ENCODE results near the gene ANKRD27. TPM values are rescaled to one million over a fixed set of nuclear protein-coding genes. Genes with fewer than 3 reads are reported as not detected.
A peak's percentile ranks its signal among the peaks of the same experiment; 100 is the strongest.

The ANKRD27 gene
- total RNA-seq (30.5 and 32.6 TPM in 2 replicates), polyA plus RNA-seq (20.9 and 24.3 TPM in 2 replicates)

- WGBS (ENCODE audit: low lambda C conversion rate, missing lambda C conversion rate), result 2% methylated on average over 48 of the region's 75 CpGs
- Histone ChIP-seq H4K20me1 (ENCODE audit: insufficient read depth, poor library complexity, severe bottlenecking) (peaks cover 12% of the 10 kb centered on the region), H3K4me3 (peak within 1 kb of the TSS; percentile 94), H3K27me3 (peaks cover 9% of the 10 kb centered on the region), H3K4me2 (peak within 1 kb of the TSS; percentile 93), H3K27ac (peak within 1 kb of the TSS; percentile 81), H3K9me2 (replicated peaks; ENCODE audit: insufficient read depth) (no peaks in the 10 kb centered on the region), H3K4me1 (ENCODE audit: insufficient read depth) (peaks cover 17% of the 10 kb centered on the region), H3K36me3 (replicated peaks; ENCODE audit: insufficient read depth, low read depth) (no peaks in the 10 kb centered on the region), H3K79me2 (peaks cover 44% of the 10 kb centered on the region), H2AFZ (peak within 1 kb of the TSS; percentile 89), H3K9me3 (ENCODE audit: low read depth) (no peaks in the 10 kb centered on the region)
- TF ChIP-seq EZH2 (IDR thresholded peaks at IDR 0.05; ENCODE audit: borderline replicate concordance), result no peak
- TF ChIP-seq CTCF (IDR thresholded peaks at IDR 0.05; ENCODE audit: poor library complexity), result no peak
- DNase-seq (ENCODE audit: low spot score), result peak; percentile 99
Observed at GRCh38 chr19:32674931-32675719, at the start of gene ANKRD27. Gene ANKRD27 (minus strand): TSS chr19:32675180. CDS start chr19:32659015, 16,165 bp downstream.

- no peaks in the 10 kb centered on the region for H3K9me2 ChIP-seq (replicated peaks; ENCODE audit: insufficient read depth)
- TF ChIP-seq CTCF (IDR thresholded peaks at IDR 0.05; ENCODE audit: poor library complexity), result no peak
- TF ChIP-seq EZH2phosphoT487 (IDR thresholded peaks at IDR 0.05; ENCODE audit: low read depth, severe bottlenecking, unreplicated experiment), result no peak
- no peak for TF ChIP-seq EZH2 (IDR thresholded peaks at IDR 0.05; ENCODE audit: borderline replicate concordance)
Observed at GRCh38 chr19:32720936-32721250, 45.9 kb upstream of the ANKRD27 start.

GRCh38 chr19:32720216-32720935, 45.4 kb upstream of the ANKRD27 start:
- WGBS (ENCODE audit: low lambda C conversion rate, missing lambda C conversion rate), result 98% methylated on average over 7 of the region's 22 CpGs
- DNase-seq (ENCODE audit: low spot score), result no peak
- TF ChIP-seq CTCF (IDR thresholded peaks at IDR 0.05; ENCODE audit: poor library complexity) (no peak), EZH2phosphoT487 (IDR thresholded peaks at IDR 0.05; ENCODE audit: low read depth, severe bottlenecking, unreplicated experiment) (no peak), EZH2 (IDR thresholded peaks at IDR 0.05; ENCODE audit: borderline replicate concordance) (no peak)
- Histone ChIP-seq H3K4me1 (ENCODE audit: insufficient read depth) (no peaks in the 10 kb centered on the region), H3K4me2 (no peak overlapping the region), H3K27ac (no peak overlapping the region), H3K9me3 (ENCODE audit: low read depth) (no peaks in the 10 kb centered on the region), H3K27me3 (no peaks in the 10 kb centered on the region), H3K4me3 (no peak overlapping the region), H3K79me2 (no peaks in the 10 kb centered on the region), H2AFZ (no peak overlapping the region), H4K20me1 (ENCODE audit: insufficient read depth, poor library complexity, severe bottlenecking) (no peaks in the 10 kb centered on the region), H3K36me3 (replicated peaks; ENCODE audit: insufficient read depth, low read depth) (no peaks in the 10 kb centered on the region), H3K9me2 (replicated peaks; ENCODE audit: insufficient read depth) (no peaks in the 10 kb centered on the region)

More at GRCh38 chr19:32720936-32721250, 45.9 kb upstream of the ANKRD27 start:
- Histone ChIP-seq H3K4me1 (ENCODE audit: insufficient read depth) (no peaks in the 10 kb centered on the region), H3K9me3 (ENCODE audit: low read depth) (no peaks in the 10 kb centered on the region), H3K79me2 (no peaks in the 10 kb centered on the region), H3K27ac (no peak overlapping the region), H3K27me3 (no peaks in the 10 kb centered on the region), H3K4me2 (no peak overlapping the region), H3K4me3 (no peak overlapping the region), H2AFZ (no peak overlapping the region), H3K36me3 (replicated peaks; ENCODE audit: insufficient read depth, low read depth) (no peaks in the 10 kb centered on the region), H4K20me1 (ENCODE audit: insufficient read depth, poor library complexity, severe bottlenecking) (no peaks in the 10 kb centered on the region)
- DNase-seq (ENCODE audit: low spot score), result no peak
- 98% methylated on average over 21 of the region's 22 CpGs for WGBS (ENCODE audit: low lambda C conversion rate, missing lambda C conversion rate)

Data from hepatocyte (in vitro differentiated cells).